Osteocyte (in vitro differentiated cells): Measurements from ENCODE around the gene RBAK. TPM values are rescaled to one million over a fixed set of nuclear protein-coding genes. Genes with fewer than 3 reads are reported as not detected.

Experiments used
- DNase-seq: peaks from one replicate; pipeline ENCODE4 v3.0.0; 2021; ENCODE audit warnings: mixed read lengths; ENCODE audit not compliant: unreplicated experiment; ENCODE audit errors: extremely low spot score
- H3K27ac Mint-ChIP-seq: one replicate; pipeline ENCODE4 v1.8.0; 2021; ENCODE audit warnings: mild to moderate bottlenecking, mixed read lengths; ENCODE audit not compliant: unreplicated experiment
- H3K27me3 Mint-ChIP-seq: one replicate; pipeline ENCODE4 v1.8.0; 2021; ENCODE audit warnings: mixed read lengths; ENCODE audit not compliant: unreplicated experiment
- H3K36me3 Mint-ChIP-seq: one replicate; pipeline ENCODE4 v1.8.0; 2021; ENCODE audit warnings: mixed read lengths; ENCODE audit not compliant: unreplicated experiment
- H3K4me1 Mint-ChIP-seq: one replicate; pipeline ENCODE4 v1.8.0; 2021; ENCODE audit warnings: mixed read lengths; ENCODE audit not compliant: unreplicated experiment
- H3K4me3 Mint-ChIP-seq: one replicate; pipeline ENCODE4 v1.8.0; 2021; ENCODE audit warnings: mild to moderate bottlenecking, moderate library complexity, mixed read lengths; ENCODE audit not compliant: unreplicated experiment
- H3K9me3 Mint-ChIP-seq: one replicate; pipeline ENCODE4 v1.8.0; 2021; ENCODE audit warnings: mixed read lengths; ENCODE audit not compliant: unreplicated experiment
- CTCF ChIP-seq: fragments of 200-600 bp; sonication (generic); IDR thresholded peaks from 2 replicates; pipeline ENCODE4 v1.5.0; 2021; ENCODE audit warnings: antibody characterized with exemption, mild to moderate bottlenecking, moderate library complexity
- long read RNA-seq: library from polyadenylated mRNA; unstranded; transcript quantifications from one replicate; pipeline ENCODE4 v2.0.0, GENCODE V29; 2021
- total RNA-seq: library from RNA; stranded (reverse); gene quantifications from 2 replicates; pipeline ENCODE4 v1.2.1, GENCODE V29; 2021

Gene RBAK
- total RNA-seq: 13.0 and 13.6 TPM in 2 replicates
- long read RNA-seq, full-length matches to known transcripts: 1 of 2 reads
- long read RNA-seq, partial matches to known transcripts: 0 of 2 reads
- long read RNA-seq, other reads (novel, unspliced or antisense): 1 of 2 reads

DNA sequence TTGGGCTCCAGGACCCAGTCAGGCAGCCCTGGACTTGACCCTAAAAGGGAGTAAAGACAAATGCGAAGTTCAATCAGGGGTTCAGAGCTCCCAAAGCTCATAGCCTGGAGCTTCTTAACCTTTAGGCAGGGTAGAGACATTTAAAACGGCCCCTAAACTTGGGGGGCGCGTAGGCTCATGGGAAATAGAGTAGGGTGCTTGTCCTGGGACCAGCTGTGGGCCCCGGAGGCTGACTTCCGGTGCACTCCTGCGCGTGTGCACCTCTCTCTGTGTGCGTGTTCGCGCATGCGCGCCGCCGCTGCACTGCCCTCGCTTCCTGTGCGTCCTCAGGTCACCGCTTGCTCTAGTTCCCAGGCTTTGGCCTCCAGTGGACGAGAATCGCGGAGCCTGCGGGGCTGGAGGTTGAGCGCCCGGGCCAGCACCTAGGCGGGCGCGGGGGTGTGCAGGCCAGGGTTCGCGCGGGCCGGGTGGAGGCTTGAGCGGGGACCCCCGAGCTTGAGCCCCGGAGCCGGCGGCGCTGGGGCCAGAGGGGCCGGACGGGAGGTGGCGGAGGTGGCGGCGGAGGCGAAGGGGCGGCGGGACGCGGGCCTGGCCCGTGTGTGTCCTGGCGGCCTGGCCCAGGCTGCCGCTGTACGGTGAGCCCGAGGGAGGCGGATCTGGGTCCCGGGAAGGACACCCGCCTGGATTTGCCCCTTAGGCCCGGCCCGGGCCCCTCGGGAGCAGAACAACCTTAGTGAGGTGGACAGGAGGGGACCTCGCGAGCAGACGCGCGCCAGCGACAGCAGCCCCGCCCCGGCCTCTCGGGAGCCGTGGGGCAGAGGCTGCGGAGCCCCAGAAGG, at the start of gene RBAK:
Gene RBAK, plus strand, starts transcription at position 303 of the 839 bp plus-strand sequence. CDS start 2,217 bp downstream, outside the sequence.
- TF ChIP-seq CTCF: no peak
- Mint-ChIP-seq H3K27me3 (no peaks in the 10 kb centered on the region), H3K27ac (peak within 1 kb of the TSS; percentile 92), H3K9me3 (peaks cover 7% of the 10 kb centered on the region), H3K4me3 (peak within 1 kb of the TSS; percentile 93), H3K36me3 (peaks cover 25% of the 10 kb centered on the region), H3K4me1 (peaks cover 14% of the 10 kb centered on the region)
- DNase-seq: peak; percentile 97

GRCh38 chr7:4996696-4997222, 48.9 kb upstream of the RBAK start:
- peak; percentile 76 for DNase-seq
- H3K9me3 Mint-ChIP-seq: no peaks in the 10 kb centered on the region
- peaks cover 46% of the 10 kb centered on the region for H3K36me3 Mint-ChIP-seq
- no peak for TF ChIP-seq CTCF
- no peaks in the 10 kb centered on the region for H3K27me3 Mint-ChIP-seq
- no peak overlapping the region for H3K27ac Mint-ChIP-seq
- H3K4me3 Mint-ChIP-seq: no peak overlapping the region
- H3K4me1 Mint-ChIP-seq: no peaks in the 10 kb centered on the region

GRCh38 chr7:4998244-4998643, 47.4 kb upstream of the RBAK start:
- DNase-seq: peak; percentile 59
- Mint-ChIP-seq H3K4me3 (no peak overlapping the region), H3K36me3 (peaks cover 48% of the 10 kb centered on the region), H3K27me3 (no peaks in the 10 kb centered on the region), H3K9me3 (no peaks in the 10 kb centered on the region), H3K27ac (no peak overlapping the region), H3K4me1 (no peaks in the 10 kb centered on the region)
- TF ChIP-seq CTCF: no peak

DNA sequence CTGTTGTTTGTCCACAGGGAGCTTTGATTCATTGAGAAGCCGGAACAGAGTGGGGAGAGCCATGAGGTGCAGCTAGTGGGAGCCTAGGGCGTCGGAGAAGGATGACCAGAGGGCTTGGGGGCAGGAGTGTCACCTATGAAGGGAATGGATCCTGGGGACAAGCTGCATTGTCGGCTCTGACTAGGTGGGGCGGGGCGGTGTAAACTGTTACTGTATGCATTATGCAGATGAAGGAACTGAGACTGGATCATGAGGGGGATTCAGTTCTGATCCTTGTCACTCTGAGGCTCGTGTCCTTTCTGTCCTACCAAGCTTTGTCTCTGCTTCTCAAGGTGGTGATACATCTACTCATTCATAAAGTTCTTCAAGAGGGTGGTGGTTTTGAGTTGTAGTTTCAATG, 46.8 kb upstream of the RBAK start:
- no peak overlapping the region for H3K27ac Mint-ChIP-seq
- no peaks in the 10 kb centered on the region for H3K27me3 Mint-ChIP-seq
- H3K36me3 Mint-ChIP-seq: peaks cover 48% of the 10 kb centered on the region
- DNase-seq: peak; percentile 72
- no peak overlapping the region for H3K4me3 Mint-ChIP-seq
- TF ChIP-seq CTCF: no peak
- no peaks in the 10 kb centered on the region for H3K4me1 Mint-ChIP-seq
- no peaks in the 10 kb centered on the region for H3K9me3 Mint-ChIP-seq

- Mint-ChIP-seq H3K27ac (no peak overlapping the region), H3K4me1 (no peaks in the 10 kb centered on the region)
Measured at GRCh38 chr7:4999369-4999950, 46.2 kb upstream of the RBAK start.

More at GRCh38 chr7:4999369-4999950, 46.2 kb upstream of the RBAK start:
- no peak for TF ChIP-seq CTCF
- Mint-ChIP-seq H3K9me3 (no peaks in the 10 kb centered on the region), H3K4me3 (no peak overlapping the region), H3K36me3 (peaks cover 51% of the 10 kb centered on the region), H3K27me3 (no peaks in the 10 kb centered on the region)
- peak; percentile 17 for DNase-seq
